Keratinocyte (primary cell): ENCODE measurements around the gene WDSUB1. TPM values are rescaled to one million over a fixed set of nuclear protein-coding genes. Genes with fewer than 3 reads are reported as not detected.

Experiments used
- DNase-seq: peaks from one replicate; pipeline ENCODE4 v3.0.0-alpha.2; 2011; ENCODE audit warnings: low read depth, missing footprints, low spot score
- FAIRE-seq: peaks from 2 replicates; lab custom pipeline; 2011; peaks lifted over from hg19 to GRCh38; lab: Jason Lieb, UNC
- H2AFZ ChIP-seq: 2 replicates; pipeline ENCODE4 v1.6.0; 2012; ENCODE audit warnings: low read length, control low read depth, inconsistent platforms; ENCODE audit not compliant: control insufficient read depth
- H3K27ac ChIP-seq: 2 replicates; pipeline ENCODE4 v1.5.1; 2011; ENCODE audit warnings: low read length; ENCODE audit not compliant: control insufficient read depth, insufficient read depth
- H3K27me3 ChIP-seq: 3 replicates; pipeline ENCODE4 v1.6.0; 2011; ENCODE audit warnings: low read length; ENCODE audit not compliant: control insufficient read depth, insufficient read depth; ENCODE audit errors: extremely low read depth
- H3K36me3 ChIP-seq, 2 experiments: 2 replicates in 1 of 2; 3 replicates in 1 of 2; pipeline ENCODE4 v1.5.1; 2011; ENCODE audit warnings: low read length in 2 of 2, mild to moderate bottlenecking in 1 of 2; ENCODE audit not compliant: control insufficient read depth in 2 of 2, insufficient read depth in 2 of 2; ENCODE audit errors: extremely low read depth in 1 of 2
- H3K4me1 ChIP-seq: 3 replicates; pipeline ENCODE4 v1.5.1; 2011; ENCODE audit warnings: low read length; ENCODE audit not compliant: control insufficient read depth, insufficient read depth; ENCODE audit errors: extremely low read depth
- H3K4me2 ChIP-seq: 3 replicates; pipeline ENCODE4 v1.6.0; 2011; ENCODE audit warnings: low read depth, low read length; ENCODE audit not compliant: control insufficient read depth, insufficient read depth; ENCODE audit errors: extremely low read depth
- H3K4me3 ChIP-seq, 3 experiments: fragments of 200-600 bp in 1 of 3; sonication (generic) in 1 of 3; 2 replicates in 2 of 3; 3 replicates in 1 of 3; pipeline ENCODE4 v1.5.1; 2011 to 2016; ENCODE audit warnings: low read length in 3 of 3, mild to moderate bottlenecking in 3 of 3, control low read depth in 2 of 3, inconsistent platforms in 1 of 3, low read depth in 1 of 3, mixed read lengths in 1 of 3, mixed run types in 1 of 3, moderate library complexity in 1 of 3; ENCODE audit not compliant: control insufficient read depth in 2 of 3, insufficient read depth in 2 of 3; ENCODE audit errors: extremely low read depth in 1 of 3
- H3K79me2 ChIP-seq: 2 replicates; pipeline ENCODE4 v1.6.0; 2012; ENCODE audit warnings: low read length; ENCODE audit not compliant: control insufficient read depth, insufficient read depth
- H3K9ac ChIP-seq: 3 replicates; pipeline ENCODE4 v1.6.0; 2011; ENCODE audit warnings: low read length; ENCODE audit not compliant: control insufficient read depth, insufficient read depth; ENCODE audit errors: extremely low read depth
- H3K9me1 ChIP-seq: 3 replicates; pipeline ENCODE4 v1.6.0; 2011; ENCODE audit warnings: low read length; ENCODE audit not compliant: control insufficient read depth, insufficient read depth; ENCODE audit errors: extremely low read depth
- H3K9me3 ChIP-seq: 2 replicates; pipeline ENCODE4 v1.5.1; 2012; ENCODE audit warnings: low read depth, low read length; ENCODE audit not compliant: control insufficient read depth
- H4K20me1 ChIP-seq: 3 replicates; pipeline ENCODE4 v1.6.0; 2011; ENCODE audit warnings: low read length; ENCODE audit not compliant: control insufficient read depth, insufficient read depth; ENCODE audit errors: extremely low read depth
- CTCF ChIP-seq, 3 experiments: IDR thresholded peaks in 1 of 3; conservative IDR thresholded peaks in 1 of 3; optimal IDR thresholded peaks in 1 of 3; 2 replicates in 2 of 3; 3 replicates in 1 of 3; pipeline versions ENCODE3 to v1.5.1; 2011; ENCODE audit warnings: low read length in 3 of 3, mild to moderate bottlenecking in 3 of 3, moderate library complexity in 2 of 3, control low read depth in 1 of 3, inconsistent platforms in 1 of 3; ENCODE audit not compliant: insufficient read depth in 2 of 3; ENCODE audit errors: extremely low read depth in 1 of 3
- EZH2 ChIP-seq: IDR thresholded peaks from one replicate; pipeline ENCODE4 v1.6.1; 2012; ENCODE audit warnings: inconsistent platforms, mild to moderate bottlenecking, low read length, moderate library complexity
- dilution Hi-C: fragments of 300-500 bp; cut with MboI; formaldehyde crosslinking; loops from one replicate; pipeline ENCODE4 v1.7.0; 2020; ENCODE audit warnings: low sequenced_read_pairs; ENCODE audit not compliant: extremely low pct_ligation_motif_present
- polyA plus RNA-seq, 5 experiments: library from polyadenylated mRNA; depleted of rRNA in 3 of 5; stranded (reverse) in 3 of 5; stranded (forward) in 1 of 5; unstranded in 1 of 5; fragments of >200 nt; gene quantifications; 1 replicate in 1 of 5; 2 replicates in 3 of 5; 3 replicates in 1 of 5; pipeline versions ENCODE4 v1.2.1 to v1.2.3, GENCODE V29; 2011 to 2012; ENCODE audit warnings: missing spikeins in 2 of 5, low read depth in 1 of 5, low replicate concordance in 1 of 5

The WDSUB1 gene
- polyA plus RNA-seq, 1 donor (not counting 4 experiments of a cell fraction or from before 2014, with no cell fraction given), result 4.0 TPM

GRCh38 chr2:159226059-159226461 is 60.4 kb downstream of the WDSUB1 start:
- Histone ChIP-seq H3K9me3 (no peaks in the 10 kb centered on the region), H3K4me1 (no peaks in the 10 kb centered on the region)

GRCh38 chr2:159225025-159226016 is 61.2 kb downstream of the WDSUB1 start:
- Histone ChIP-seq H3K27me3 (no peaks in the 10 kb centered on the region), H3K9me3 (no peaks in the 10 kb centered on the region), H3K36me3 (peaks cover 36 to 52% of the 10 kb centered on the region in 2 experiments), H3K79me2 (no peaks in the 10 kb centered on the region), H3K4me3 (no peak overlapping the region), H3K9ac (no peak overlapping the region), H3K4me1 (no peaks in the 10 kb centered on the region), H2AFZ (no peak overlapping the region), H3K4me2 (no peak overlapping the region), H3K9me1 (no peaks in the 10 kb centered on the region), H3K27ac (no peak overlapping the region), H4K20me1 (no peaks in the 10 kb centered on the region)
- dilution Hi-C loops, result no loop called here
- no peak for TF ChIP-seq EZH2
- no peak for TF ChIP-seq CTCF (optimal IDR thresholded peaks at IDR 0.05 in 1 of 3, IDR thresholded peaks at IDR 0.05 in 1 of 3, conservative IDR thresholded peaks at IDR 0.05 in 1 of 3; ENCODE audit: extremely low read depth in 1 of 3, insufficient read depth in 2 of 3, low read length in 3 of 3)
- DNase-seq, result no peak
- no peak for FAIRE-seq

More at GRCh38 chr2:159226059-159226461, 60.4 kb downstream of the WDSUB1 start:
- no peak for DNase-seq
- TF ChIP-seq CTCF (optimal IDR thresholded peaks at IDR 0.05 in 1 of 3, IDR thresholded peaks at IDR 0.05 in 1 of 3, conservative IDR thresholded peaks at IDR 0.05 in 1 of 3; ENCODE audit: extremely low read depth in 1 of 3, insufficient read depth in 2 of 3, low read length in 3 of 3) (no peak), EZH2 (no peak)
- Histone ChIP-seq H3K4me2 (no peak overlapping the region), H3K4me3 (no peak overlapping the region), H3K27ac (no peak overlapping the region), H2AFZ (no peak overlapping the region), H3K9ac (no peak overlapping the region), H3K36me3 (peaks cover 41 to 55% of the 10 kb centered on the region in 2 experiments), H3K79me2 (no peaks in the 10 kb centered on the region), H4K20me1 (no peaks in the 10 kb centered on the region), H3K27me3 (no peaks in the 10 kb centered on the region), H3K9me1 (no peaks in the 10 kb centered on the region)
- dilution Hi-C loops, result no loop called here
- FAIRE-seq, result no peak
